HG02852 (cell line): ENCODE data around the gene EXOSC6.
"Not testable (repeated sequence)": the region's sequence is repeated elsewhere in the genome, so short reads cannot be mapped to it uniquely, and the experiment has no call there.

ENCODE experiments used
- ATAC-seq: cut with Tn5 transposase; IDR thresholded peaks from one replicate; pipeline ENCODE4 v1.9.1; 2021; ENCODE audit warnings: mild to moderate bottlenecking, moderate library complexity; ENCODE audit not compliant: unreplicated experiment

EXOSC6 gene

DNA sequence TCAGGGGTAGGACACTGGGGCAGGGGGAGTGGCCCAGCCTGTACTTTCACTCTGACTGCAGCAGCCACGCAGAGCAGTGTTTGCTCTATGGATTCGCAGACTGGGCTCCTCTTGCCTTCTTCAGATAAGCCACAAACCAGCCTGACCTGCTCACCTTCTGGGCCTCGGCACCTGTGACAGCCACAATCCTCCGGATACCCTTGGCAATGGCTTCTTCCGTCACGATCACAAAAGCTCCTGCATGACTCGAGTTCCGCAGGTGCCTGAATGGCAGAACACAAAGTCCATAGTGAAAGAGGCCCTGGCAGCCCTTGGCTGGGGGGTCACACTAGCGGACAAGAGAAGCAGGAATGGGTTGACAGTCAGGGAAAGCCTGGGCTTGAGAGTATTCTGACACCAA lies 3.8 kb upstream of the EXOSC6 start:
- ATAC-seq: no peak

GRCh38 chr16:70254965-70255286 lies 3.2 kb upstream of the EXOSC6 start:
- no peak for ATAC-seq

GRCh38 chr16:70254180-70254964 lies 2.6 kb upstream of the EXOSC6 start:
- no peak for ATAC-seq

- ATAC-seq: no peak
These were observed 1.8 kb upstream of the EXOSC6 start for GRCh38 chr16:70253291-70254106.

GRCh38 chr16:70252355-70252988 lies 732 bp upstream of the EXOSC6 start:
- no peak for ATAC-seq

DNA sequence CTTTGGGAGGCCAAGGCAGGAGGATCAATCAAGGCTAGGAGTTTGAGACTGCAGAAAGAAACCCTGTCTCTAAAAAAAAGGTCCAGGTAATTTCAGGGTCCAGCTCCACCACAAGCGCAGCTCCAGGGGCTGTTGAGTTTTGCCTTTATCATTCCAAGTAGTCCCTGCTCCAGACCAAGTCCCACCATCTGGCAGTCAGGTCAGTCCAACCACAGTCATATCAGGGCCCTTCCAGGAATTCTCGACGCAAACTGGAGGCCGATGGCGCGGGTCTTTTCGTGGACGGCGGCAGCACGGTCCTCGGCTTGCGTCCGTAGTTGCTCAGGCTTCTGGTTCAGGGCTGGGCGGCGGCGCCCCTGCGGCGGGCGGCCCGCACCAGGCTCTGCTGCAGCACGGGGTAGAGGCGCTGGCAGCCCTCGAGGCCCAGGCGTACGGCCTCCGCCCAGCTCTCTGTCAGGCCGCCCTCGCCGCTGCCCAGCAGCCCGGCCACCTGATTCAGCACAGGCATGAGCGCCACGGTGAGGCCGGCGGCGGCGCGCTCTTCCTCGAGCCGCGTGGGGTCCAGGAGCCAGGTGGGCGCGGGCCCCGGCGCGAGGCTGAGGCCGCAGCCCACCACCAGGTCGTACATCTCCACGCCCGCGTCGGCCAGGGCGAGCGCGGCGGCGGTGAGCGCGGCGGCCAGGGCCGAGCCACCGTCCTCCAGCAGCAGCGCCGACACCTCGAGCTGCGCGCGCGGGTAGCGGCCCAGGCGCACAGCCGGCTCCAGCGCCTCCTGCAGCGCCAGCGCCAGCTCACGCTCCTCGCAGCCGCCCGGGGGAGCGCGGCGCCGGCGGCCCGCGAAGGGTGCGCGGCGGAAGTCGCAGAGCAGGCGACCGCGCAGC lies 752 bp downstream of the EXOSC6 start:
- ATAC-seq: peak; percentile 41

DNA sequence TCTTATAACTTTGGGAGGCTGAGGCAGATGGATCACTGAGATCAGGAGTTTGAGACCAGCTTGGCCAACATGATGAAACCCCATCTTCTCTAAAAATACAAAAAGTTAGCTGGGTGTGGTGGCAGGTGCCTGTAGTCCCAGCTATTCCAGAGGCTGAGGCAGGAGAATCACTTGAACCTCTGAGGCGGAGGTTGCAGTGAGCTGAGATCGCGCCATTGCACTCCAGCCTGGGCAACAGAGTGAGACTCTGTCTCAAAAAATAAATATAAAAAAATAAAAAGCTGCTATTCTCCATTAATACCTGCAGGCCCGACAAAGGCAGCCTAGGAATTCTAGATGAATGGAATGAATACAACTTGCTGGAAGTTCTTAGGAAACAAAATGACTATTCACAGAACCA lies 2.0 kb downstream of the EXOSC6 start:
- not testable (repeated sequence) for ATAC-seq

DNA sequence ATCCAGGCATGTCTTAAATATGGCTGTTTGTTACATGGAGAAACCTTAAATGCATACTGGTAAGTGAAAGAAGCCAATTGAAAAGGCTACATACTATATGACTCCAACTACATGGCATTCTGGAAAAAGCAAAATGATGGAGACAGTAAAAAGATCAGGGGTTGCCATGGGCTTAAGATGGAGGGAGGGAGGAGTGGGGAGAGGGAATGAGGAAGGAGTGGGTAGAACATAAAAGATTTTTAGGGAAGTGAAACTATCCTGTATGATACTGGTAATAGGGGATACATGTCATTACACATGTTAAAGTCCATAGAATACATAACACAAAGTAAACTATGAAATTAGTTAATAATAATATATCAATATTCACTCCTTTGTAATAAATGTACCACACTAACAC lies 13.0 kb downstream of the EXOSC6 start:
- ATAC-seq: not testable (repeated sequence)

DNA sequence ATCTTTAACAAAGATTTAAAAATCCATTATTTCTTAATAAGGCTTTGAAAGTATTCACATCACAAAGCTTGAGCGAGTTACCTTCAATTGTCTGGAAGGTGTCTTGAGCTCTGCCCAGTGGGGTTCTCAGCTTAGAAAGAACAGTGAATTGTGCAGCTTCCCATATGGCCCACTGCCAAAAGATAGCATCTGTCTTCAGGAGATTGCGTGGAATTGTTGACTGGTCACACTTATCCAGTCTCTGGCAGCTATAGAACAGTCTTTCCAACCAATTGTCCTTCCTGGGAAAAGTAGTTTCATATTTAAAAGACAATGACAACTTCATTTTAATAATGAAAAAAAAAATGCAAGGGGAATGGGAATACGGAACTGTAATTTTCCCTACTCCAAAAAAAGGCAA lies 19.9 kb downstream of the EXOSC6 start:
- ATAC-seq: not testable (repeated sequence)

- ATAC-seq: not testable (repeated sequence)
These were observed 25.7 kb downstream of the EXOSC6 start for GRCh38 chr16:70226024-70226423.

GRCh38 chr16:70225430-70225829 lies 26.3 kb downstream of the EXOSC6 start:
- not testable (repeated sequence) for ATAC-seq

- not testable (repeated sequence) for ATAC-seq
These were observed 27.1 kb downstream of the EXOSC6 start for GRCh38 chr16:70224645-70225044.

GRCh38 chr16:70223971-70224513 lies 27.7 kb downstream of the EXOSC6 start:
- not testable (repeated sequence) for ATAC-seq

- ATAC-seq: not testable (repeated sequence)
These were observed 28.5 kb downstream of the EXOSC6 start for GRCh38 chr16:70223216-70223615.

DNA sequence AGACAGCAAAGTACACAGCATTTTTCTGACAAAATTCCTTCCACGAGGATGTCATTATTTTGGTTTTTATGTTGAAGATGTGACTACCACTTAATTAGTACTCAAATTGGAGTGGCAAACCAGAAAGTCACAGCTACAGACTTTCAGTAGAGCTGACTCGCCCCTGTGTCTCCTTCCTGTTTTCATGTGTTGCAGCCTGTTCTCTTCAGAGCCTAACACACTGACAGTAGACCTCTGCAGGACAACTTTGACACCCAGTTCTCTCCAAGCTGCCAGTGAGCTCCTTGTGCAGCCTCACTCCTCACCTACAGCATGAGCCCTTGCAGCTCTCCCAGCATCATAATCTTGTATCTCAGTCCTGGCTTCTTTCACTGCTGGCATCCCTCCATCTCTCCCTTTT lies 29.2 kb downstream of the EXOSC6 start:
- not testable (repeated sequence) for ATAC-seq

DNA sequence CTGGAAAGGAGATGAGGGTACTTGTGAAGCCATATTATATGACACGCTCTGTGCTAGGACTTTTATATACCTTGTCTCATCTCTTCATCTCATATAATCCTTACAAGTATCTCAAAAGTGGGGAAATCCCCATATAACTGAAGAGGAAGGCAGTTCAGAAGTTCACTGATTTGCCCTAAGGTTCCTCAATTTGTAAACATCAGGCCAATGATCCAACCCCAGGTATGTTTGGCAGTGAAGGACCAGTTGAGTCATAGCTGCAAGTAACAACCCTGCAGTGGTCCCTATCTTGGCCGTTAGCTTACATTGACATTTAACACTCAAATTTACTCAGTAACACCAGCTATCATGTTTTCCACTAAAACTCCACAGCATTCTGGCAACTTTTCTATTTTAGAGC lies 33.2 kb downstream of the EXOSC6 start:
- ATAC-seq: not testable (repeated sequence)

- ATAC-seq: not testable (repeated sequence)
These were observed 45.4 kb downstream of the EXOSC6 start for GRCh38 chr16:70206382-70206781.

DNA sequence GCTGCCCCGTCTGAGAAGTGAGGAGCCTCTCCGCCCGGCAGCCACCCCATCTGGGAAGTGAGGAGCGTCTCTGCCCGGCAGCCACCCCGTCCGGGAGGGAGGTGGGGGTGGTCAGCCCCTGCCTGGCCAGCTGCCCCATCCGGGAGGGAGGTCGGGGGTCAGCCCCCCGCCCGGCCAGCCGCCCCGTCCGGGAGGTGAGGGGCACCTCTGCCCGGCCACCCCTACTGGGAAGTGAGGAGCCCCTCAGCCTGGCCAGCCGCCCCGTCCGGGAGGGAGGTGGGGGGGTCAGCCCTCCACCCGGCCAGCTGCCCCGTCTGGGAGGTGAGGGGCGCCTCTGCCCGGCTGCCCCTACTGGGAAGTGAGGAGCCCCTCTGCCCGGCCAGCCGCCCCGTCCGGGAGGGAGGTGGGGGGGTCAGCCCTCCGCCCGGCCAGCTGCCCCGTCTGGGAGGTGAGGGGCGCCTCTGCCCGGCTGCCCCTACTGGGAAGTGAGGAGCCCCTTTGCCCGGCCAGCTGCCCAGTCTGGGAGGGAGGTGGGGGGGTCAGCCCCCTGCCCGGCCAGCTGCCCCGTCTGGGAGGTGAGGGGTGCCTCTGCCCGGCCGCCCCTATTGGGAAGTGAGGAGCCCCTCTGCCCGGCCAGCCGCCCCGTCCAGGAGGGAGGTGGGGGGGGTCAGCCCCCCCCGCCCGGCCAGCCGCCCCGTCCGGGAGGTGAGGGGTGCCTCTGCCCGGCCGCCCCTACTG lies 46.9 kb downstream of the EXOSC6 start:
- ATAC-seq: not testable (repeated sequence)

DNA sequence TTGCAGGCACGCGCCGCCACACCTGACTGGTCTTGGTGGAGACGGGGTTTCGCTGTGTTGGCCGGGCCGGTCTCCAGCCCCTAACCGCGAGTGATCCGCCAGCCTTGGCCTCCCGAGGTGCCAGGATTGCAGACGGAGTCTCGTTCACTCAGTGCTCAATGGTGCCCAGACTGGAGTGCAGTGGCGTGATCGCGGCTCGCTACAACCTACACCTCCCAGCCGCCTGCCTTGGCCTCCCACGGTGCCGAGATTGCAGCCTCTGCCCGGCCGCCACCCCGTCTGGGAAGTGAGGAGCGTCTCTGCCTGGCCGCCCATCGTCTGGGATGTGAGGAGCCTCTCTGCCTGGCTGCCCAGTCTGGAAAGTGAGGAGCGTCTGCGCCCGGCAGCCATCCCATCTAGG lies 47.7 kb downstream of the EXOSC6 start:
- not testable (repeated sequence) for ATAC-seq

- ATAC-seq: not testable (repeated sequence)
These were observed 48.2 kb downstream of the EXOSC6 start for GRCh38 chr16:70203508-70203907.
